Activated naive CD4-positive, alpha-beta T cell treated with anti-CD3 and anti-CD28 coated beads, Interleukin-2, amount 50 U/mL, for 16 hours (primary cell): Measurements from ENCODE around the gene SEMA7A.
"Not testable (repeated sequence)": the region's sequence is repeated elsewhere in the genome, so short reads cannot be mapped to it uniquely, and the experiment has no call there.

Experiments
- DNase-seq: peaks from one replicate; pipeline ENCODE4 v3.0.0-alpha.2; 2020

Gene SEMA7A, protein sequence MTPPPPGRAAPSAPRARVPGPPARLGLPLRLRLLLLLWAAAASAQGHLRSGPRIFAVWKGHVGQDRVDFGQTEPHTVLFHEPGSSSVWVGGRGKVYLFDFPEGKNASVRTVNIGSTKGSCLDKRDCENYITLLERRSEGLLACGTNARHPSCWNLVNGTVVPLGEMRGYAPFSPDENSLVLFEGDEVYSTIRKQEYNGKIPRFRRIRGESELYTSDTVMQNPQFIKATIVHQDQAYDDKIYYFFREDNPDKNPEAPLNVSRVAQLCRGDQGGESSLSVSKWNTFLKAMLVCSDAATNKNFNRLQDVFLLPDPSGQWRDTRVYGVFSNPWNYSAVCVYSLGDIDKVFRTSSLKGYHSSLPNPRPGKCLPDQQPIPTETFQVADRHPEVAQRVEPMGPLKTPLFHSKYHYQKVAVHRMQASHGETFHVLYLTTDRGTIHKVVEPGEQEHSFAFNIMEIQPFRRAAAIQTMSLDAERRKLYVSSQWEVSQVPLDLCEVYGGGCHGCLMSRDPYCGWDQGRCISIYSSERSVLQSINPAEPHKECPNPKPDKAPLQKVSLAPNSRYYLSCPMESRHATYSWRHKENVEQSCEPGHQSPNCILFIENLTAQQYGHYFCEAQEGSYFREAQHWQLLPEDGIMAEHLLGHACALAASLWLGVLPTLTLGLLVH

DNA sequence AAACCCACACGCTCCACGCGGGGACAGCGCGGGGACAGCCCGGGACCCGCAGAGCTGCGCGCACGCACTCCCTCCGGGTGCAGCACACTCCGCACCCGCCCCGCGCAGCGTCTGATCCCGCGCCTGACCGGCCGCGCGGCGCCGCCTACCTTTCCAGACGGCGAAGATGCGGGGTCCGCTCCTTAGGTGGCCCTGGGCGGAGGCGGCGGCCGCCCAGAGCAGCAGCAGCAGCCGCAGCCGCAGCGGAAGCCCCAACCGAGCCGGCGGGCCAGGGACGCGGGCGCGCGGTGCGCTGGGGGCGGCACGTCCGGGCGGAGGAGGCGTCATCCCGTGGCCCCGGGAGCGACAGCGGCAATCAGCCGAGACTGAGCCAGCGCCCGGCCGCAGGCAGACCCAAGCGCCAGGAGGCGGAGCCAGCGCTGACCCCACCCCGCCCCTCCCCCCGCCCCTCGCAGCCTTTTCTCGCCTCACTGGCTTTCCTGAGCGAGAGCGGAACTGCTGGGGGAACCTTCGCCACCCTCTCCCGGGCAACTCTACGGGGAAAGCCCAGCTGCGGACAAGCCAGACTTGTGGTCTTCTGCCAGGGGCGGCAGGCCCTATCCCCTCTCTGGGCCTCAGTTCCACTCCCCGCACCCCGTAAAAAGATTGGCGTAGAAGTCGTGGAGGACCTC is at the start of gene SEMA7A:
SEMA7A (minus strand) TSS at position 367 of the 671 bp plus-strand sequence; CDS start at position 327, 40 bp downstream.
- peak; percentile 74 for DNase-seq

- no peak for DNase-seq
Measured at GRCh38 chr15:74482661-74483060, 48.9 kb upstream of the SEMA7A start.

- DNase-seq = not testable (repeated sequence)
Measured at GRCh38 chr15:74480364-74480763, 46.6 kb upstream of the SEMA7A start.

- not testable (repeated sequence) for DNase-seq
Measured at GRCh38 chr15:74471621-74472020, 37.9 kb upstream of the SEMA7A start.

DNA sequence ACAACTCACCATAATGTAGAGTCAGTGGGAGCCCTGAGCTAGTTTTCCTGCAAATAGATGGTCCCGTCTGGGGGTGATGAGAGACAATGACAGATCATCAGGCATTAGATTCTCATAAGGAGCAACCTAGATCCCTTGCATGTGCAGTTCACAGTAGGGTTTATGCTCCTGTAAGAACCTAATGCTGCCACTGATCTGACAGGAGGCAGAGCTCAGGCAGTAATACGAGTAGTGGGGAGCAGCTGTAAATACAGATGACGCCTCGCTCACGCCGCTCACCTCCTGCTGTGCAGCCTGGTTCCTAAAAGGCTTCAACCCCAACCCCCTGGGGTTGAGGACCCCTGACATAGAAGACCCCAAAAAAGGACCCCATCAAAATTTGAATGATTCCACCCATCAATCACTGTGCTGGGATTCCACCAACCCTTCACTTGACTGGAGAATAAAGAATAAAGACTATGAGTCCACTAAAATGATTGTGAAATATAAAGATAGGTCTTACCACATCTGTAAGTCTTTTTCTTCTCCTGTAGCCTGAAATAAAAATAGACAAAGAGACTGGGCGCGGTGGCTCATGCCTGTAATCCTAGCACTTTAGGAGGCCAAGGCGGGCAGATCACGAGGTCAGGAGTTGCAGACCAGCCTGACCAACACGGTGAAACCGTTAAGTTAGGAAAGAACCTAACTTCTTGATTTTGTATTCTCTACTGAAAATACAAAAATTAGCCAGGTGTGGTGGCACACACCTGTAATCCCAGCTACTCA is 37.1 kb upstream of the SEMA7A start:
- DNase-seq = no peak

- DNase-seq = no peak
Measured at GRCh38 chr15:74468341-74469032, 34.7 kb upstream of the SEMA7A start.

DNA sequence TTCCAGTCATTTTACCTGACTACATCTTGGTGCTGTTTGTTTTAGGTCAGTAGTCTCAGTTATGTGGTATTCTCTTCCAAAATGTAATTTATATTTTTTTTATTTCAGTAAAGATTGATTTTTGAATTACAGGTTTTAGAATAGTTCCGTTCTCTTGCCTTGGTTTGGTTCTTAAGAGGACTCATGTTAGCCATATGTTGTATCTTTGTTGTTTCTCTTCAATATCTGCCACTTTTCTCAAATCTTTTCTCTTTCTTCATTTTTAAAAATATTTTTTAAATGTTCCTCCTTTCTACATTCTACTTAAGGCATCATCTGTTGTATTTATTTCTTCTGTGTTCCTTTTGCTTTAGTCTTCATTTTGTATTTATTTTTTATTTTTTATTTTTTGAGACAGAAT is 32.8 kb upstream of the SEMA7A start:
- DNase-seq = no peak

DNA sequence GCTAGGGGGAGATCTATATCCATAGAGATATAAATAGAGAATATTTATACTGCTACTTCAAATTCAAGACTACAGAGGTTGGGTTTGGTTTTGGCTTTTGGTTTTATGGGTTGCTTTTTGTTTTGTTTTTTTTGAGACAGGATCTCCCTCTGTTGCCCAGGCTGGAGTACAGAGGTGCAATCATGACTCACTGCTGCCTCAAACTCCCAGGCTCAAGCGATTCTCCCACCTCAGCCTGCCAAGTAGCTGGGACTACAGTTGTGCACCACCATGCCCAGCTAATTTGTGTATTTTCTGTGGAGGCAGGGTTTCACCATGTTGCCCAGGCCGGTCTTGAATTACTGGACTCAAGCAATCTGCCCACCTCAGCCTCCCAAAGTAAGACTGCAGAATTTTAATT is 31.1 kb upstream of the SEMA7A start:
- DNase-seq = no peak

GRCh38 chr15:74464216-74464615 is 30.5 kb upstream of the SEMA7A start:
- no peak for DNase-seq

DNA sequence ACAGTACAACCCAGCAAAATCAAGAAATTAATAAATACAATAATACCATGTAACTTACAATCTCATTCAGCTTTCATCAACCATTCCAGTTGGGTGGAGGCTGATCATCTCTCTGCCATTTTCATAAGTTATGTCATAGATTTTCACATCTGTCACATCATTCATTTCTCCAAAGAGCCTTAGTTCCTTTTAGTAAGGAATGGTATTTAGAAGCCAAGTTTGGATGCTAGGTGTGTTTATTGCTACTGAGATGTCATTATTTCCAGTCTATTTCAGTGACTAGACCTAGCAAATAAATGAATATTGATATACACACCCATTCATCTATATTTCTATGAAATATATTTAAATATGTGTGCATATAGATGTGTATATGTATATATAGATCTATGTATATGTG is 29.9 kb upstream of the SEMA7A start:
- no peak for DNase-seq

DNA sequence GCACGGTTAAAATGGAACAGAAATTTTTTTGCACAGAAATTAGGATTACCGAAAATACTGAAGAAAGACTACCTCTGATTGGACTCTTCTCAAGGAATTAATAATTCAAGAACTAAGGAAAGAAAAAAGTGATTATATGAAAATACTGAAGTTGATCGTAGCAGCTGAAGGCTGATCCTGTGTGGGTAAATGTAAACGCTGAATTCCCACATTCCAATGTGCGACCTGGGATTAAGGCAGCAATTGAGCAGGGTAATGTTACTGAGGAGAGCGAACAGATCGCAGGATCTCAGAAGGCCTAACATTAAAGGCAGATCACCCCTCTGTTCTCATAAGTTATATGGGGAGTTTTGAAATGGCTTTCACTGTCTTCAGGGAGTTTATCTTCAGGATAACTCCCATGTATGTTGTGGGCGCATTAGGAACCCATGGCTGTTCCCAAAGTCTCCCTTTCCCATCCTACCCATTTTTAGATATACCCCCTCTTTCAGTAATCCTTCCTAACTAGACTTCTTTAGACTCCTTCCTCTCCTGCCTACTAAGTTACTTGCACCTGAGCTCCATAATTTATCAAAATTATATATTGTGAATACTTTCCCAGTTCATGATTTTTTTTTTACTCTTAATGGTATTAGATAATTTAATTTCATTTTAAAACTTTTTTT is 28.2 kb upstream of the SEMA7A start:
- DNase-seq = no peak

GRCh38 chr15:74460871-74461846 is 27.4 kb upstream of the SEMA7A start, which contains the start of gene UBL7:
Gene UBL7, minus strand, starts transcription at chr15:74461160. Its CDS starts 2,293 bp downstream, at chr15:74458867.
- peak; percentile 97 for DNase-seq

- no peak for DNase-seq
Measured at GRCh38 chr15:74460298-74460697, 26.5 kb upstream of the SEMA7A start.

DNA sequence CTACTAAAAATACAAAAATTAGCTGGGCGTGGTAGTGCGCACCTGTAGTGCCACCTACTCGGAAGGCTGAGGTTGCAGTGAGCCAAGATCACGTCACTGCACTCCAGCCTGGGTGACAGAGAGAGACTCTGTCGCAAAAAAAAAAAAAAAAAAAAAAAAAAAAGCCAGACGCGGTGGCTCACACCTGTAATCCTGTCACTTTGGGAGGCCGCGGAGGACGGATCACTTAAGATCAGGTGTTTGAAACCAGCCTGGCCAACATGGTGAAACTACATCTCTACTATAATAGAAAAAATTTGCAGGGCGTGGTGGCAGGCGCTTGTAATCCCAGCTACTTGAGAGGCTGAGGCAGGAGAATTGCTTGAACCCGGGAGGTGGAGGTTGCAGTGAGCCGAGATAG is 26.0 kb upstream of the SEMA7A start:
- not testable (repeated sequence) for DNase-seq

GRCh38 chr15:74458473-74458872 is 24.7 kb upstream of the SEMA7A start:
- no peak for DNase-seq

GRCh38 chr15:74457036-74457435 is 23.3 kb upstream of the SEMA7A start:
- not testable (repeated sequence) for DNase-seq

DNA sequence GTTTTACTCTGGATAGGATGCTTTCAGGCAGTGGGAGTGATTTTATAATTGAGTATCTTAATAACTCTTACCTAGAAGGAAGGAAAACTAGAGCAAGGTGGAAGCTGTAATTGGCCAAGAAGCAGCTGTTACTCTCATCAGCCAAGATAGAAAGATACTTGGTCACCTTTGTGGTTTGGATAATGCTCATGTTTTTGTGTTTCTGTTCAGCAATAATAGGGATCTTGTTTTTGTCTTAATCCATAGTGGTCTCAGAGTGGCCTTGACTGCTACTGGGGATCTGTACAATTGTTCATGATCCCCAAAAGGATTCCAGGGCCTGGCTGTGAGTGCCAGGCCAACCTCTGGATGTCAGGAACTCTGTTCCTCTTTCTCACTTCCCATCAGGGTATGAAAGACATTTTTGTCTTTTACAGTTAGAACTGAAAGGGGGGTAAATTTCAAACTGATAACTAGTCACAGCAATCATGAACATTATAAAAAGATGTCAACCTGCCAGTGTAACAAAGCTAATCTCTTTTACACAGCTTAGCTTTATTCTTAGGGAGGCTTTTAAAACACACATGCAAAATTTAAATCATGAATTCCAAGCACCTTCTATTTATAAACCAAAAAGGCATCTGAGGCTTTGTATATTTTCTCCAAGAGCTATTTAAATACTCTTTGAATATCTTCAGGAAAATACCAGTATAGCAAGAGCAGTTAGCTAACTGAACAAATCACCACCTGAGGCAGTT is 21.2 kb upstream of the SEMA7A start:
- DNase-seq = no peak

DNA sequence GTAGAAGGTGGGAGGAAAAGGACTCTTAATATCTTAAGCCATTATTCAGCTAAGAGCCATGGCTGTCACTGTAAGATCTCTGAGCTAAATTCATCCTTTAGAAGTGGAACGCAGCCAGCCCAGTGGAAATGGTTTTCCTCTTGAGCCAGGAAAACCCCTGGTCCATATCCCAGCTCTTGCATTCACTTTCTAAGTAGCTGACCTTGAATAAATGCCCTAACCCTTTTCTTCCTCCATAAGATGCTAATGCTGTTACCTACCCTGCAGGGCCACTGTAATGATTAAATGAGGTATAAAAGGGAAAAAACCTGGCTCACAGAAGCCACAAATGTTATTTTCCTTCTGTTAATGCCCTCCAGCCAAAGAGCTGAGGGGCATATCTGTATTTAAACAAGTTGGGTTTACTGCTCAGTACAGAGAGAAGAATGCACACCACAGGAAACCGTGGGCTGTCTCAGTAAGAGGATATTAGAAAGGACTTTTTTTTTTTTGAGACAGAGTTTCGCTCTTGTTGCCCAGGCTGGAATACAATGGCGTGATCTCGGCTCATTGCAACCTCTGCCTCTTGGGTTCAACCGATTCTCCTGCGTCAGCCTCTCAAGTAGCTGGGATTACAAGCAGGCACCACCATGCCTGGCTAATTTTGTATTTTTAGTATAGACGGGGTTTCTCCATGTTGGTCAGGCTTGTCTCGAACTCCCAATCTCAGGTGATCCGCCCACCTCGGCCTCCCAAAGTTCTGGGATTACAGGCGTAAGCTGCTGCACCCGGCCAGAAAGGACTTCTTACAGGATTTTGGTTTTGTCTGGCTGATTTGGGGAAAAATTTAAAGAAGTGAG is 20.4 kb upstream of the SEMA7A start:
- DNase-seq = no peak
